HG03439 (cell line): Measurements from ENCODE around the gene RPL31.

Experiments
- ATAC-seq: cut with Tn5 transposase; IDR thresholded peaks from one replicate; pipeline ENCODE4 v1.9.1; 2021; ENCODE audit warnings: mild to moderate bottlenecking, moderate library complexity; ENCODE audit not compliant: unreplicated experiment

The RPL31 gene

DNA sequence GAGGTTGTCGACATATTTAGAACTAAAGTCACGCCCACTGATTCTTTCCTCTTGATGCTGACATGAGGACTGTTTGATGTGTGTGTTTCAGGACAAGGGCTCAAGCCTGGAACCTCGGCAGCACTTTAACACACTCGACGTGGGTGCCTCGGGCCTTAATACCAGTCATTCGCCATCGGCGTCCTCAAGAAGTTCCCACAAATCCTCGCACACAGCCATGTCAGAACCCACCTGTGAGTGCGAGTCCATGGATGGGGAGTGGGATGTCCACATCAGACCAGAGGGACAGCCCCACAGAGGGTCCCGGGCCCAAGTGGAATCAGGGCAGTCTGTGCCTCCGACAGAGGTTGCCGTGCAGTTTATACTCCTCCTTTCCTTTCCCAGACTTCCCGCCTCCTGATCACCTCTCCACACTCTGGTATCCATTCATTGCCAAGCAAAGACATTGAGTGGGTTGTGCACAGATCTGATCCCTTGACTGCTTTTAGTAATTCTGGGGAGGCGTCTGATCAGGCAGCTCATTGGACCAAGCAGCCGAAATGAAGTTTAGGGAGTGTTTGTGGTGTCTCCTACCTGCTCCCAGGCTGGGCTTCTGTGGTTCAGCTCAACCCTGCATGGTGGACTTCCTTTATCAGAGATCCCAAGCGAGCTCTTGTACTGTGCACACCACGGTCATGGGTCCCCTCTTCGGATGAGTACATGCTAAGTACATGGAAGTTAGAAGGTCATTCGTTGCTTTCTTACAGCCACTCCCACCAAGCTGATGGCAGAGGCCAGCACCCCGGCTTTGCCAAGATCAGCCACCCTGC, 27.2 kb upstream of the RPL31 start:
- no peak for ATAC-seq

DNA sequence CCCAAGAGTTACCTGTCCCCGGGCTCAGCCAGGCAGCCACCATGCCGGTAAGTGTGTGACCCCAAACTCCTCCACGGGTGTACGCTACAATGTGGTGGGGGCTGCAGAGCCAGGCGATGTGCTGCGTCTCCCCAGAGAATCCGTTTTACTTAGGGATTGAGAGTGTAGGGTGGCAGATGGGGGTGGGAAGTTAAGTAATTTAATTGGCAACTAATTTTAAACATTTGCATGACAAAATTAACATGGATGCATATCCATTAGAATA, 26.6 kb upstream of the RPL31 start:
- ATAC-seq = no peak

DNA sequence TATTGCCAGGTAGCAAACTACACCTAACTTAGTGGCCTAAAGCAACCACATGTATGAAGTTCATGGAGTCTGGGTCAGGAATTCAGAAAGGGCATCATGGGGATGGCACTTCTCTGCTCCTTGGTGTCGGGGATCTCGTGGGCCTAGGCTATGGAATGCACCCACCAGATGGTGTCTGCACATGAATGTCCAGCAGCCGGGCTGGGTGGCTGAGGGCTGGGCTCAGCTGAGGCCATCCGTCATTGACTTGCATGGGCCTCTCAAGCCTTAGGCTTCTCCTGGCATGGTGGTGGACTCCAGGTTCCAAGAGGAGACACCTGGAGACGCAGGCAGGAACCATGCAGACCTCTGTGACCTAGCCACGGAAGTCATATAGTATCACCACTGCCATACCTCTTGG, 26.0 kb upstream of the RPL31 start:
- no peak for ATAC-seq

DNA sequence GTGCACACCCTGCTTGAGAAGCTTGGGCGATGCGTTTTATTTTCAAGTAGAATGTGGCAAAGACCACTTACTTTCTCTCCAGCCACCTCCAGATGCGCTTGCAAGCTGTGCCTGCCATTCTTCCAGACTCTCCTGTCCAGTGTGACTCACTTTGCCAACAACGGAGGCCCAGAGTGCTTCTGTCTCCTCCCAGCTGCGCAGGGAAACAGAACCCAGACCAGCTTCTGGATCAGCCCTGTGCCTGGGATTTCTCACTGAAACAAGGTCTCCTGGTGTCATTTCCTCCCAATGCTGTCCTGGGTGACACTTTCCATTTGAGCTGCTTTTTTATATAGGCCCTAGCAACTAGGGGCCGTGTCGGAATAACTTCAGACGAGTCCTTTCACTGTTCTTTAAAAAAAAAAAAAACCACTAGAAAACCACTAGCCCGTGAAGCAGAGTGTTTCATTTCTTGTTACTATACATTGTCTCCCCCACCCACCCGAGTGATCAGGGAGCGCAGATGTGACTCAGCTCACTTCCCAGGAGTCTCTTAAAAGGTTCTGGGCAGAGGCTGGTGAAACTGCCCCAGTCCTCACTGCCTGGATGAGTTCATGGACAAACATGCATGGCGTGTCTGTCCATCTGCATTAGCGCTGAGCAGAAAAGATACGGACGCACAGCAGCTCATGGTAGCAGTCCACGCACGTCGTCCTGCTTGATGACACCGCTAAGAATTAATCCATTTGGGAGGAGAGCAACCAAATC, 25.3 kb upstream of the RPL31 start:
- ATAC-seq = no peak

DNA sequence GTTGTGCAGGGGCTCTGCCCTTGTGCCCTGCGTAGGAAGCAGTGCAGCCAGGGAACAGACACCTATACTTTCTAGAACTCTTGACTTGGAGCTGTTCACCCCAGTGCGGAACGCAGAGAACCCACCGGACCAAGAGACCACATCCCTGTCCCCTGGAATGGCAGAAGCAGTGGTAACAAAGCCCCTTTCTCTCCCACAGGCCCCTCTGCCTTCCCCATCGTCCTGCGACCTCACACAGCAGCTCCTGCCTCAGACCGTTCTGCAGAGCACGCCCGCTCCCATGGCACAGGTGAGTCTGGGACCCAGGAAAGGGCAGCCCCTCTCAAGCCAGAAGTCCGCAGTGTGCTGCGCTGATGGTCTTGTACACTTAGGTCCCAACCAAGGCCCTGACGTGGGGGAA, 24.6 kb upstream of the RPL31 start:
- no peak for ATAC-seq

DNA sequence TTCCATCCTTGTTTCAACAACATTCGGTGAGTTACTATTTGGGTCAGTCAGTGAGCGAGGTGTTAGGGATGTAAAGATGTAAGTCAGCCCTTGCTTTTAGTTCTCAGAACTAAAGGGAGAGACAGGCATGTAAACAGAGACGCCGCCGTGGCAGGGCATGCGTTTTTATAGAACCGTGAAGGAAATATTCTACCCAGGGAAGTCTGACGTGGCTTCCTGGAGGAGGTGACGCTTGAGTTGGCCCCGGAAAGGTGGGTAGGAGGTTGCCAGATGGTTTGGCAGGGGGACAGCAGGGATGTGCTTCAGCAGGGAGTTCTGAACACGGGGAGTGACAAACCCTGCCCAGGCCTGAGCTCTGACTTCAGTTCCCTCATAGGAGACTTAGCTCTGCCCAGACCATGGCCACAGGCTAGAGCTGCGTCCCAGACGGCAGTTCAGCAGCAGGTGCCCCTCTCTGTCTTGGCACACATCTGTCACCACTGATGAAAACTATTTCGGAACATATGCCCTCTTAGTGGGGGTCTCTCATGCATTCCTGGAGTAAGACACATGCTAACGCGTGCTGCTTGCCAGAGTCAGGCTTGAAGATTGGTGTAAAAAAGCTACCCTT, 23.4 kb upstream of the RPL31 start:
- ATAC-seq = no peak

DNA sequence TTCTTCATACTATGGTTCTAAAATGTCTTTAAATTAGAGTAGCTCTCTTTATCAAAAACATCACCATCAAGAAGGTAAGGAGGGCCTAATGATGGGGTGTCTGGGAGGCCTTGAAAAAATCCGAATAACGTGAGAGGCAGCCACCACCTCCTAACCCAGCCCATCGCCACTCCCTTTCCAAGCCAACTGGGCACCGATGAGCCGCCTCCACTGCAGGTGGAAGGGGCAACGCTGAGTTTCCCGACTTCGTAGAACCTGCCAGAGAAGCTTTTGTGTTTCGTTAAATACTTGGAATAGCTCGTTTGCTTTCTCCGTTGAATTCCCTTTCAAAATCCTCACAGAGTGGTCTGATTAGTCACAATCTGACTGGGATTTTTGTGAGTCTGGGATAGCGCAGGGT, 22.0 kb upstream of the RPL31 start:
- ATAC-seq = no peak

DNA sequence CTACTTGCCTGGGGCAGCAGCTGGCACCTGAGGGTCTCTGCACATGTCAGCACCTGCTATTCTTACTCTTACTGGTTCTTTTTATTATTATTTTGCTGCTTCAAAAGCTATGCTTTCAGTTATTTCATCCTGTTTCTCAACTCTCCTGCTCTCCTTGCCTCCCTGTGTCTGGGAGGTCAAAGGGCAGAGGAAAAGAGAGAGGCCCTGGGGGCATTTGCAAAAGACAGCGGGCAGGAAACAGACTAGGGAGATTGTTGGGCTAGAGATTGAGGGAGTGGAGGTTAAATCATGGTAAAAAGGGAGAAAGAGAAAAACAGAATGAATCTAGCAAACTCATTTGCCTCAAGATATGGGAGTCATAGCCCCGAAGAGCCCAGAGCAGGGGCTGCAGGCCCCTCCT, 21.1 kb upstream of the RPL31 start:
- no peak for ATAC-seq

DNA sequence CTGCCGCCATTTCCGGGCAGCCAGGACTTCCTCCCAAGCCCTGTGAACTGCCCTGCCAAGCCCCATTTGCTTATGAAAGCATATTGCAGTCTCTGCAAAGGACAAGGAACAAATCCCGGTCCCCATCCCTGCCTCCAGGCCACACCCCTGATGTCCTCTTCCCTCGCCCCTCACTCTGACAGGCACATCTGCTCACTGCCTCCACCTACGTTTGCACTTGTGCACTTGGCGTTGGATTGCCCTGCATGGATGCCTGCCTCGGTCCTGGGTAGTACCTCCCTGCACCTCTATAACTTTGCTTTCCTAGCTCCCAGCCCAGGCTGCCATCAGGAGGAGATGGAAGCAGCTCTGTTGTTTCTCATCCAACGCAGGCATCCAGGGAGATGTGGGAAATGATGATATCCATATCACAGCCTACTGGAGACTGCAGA, 19.6 kb upstream of the RPL31 start:
- ATAC-seq = no peak

DNA sequence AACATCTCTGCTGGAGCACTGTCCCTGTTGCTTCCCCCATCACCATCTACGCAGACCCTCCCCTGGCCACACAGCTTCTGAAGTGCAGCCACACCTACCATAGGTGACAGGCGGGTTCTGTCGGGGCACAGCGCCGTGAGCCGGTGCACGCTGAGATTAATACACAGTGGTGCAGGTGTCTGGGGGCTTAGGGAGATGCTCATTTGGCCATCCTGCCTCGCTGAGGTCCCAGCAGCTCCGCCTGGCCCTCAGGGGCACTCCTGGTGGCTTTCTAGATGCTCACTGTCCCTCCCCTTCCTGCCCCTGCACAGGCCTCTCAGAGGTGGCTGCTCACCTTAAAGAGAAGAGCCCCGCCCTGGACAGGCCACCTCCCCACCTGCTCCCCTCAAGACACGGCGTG, 18.9 kb upstream of the RPL31 start:
- no peak for ATAC-seq

DNA sequence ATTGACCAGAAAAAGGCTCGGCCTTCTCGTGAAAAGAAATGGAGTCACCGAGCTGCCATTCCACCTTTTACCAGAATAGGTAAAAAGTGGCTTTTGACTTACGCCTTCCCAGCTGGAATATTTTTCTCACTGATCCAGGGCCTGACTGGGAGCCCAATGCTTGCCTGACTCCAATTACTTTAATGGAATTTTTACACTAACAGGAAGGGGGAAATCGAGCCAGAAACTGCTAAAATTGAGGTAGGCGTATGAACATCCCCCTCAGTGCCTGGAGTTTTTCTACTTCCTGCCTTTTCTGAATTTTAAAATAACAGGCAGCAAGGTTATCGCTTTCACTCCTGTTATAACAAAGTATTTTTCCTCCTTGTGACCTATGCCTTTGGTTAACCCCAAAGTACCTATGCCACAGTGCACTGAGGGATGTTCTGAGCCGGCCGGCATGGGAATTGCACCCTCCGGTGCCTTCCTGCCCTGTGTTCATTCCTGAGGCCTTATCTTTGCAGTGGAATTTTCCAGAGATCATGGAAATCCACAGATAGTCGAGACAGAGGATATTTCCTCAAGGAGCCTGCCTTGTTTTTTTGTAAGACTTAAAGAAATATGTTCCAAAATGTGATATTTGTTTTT, 18.3 kb upstream of the RPL31 start:
- ATAC-seq = no peak

DNA sequence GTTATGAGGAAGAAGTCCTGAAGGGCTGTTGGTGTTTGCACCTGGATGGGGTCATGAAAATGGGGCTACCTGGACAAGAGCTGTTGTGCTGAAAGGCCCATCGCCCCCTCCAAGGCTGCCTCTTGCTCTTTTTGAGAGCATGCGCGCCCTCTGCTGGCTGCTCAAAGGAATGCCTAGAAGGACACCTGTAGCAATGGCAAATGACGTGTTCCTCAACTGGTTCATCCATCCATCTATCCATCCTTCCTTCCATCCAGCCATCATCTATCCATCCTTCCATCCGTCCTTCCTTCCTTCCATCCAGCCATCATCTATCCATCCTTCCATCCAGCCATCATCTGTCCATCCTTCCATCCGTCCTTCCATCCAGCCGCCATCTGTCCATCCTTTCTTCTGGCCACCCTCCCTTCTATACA, 17.2 kb upstream of the RPL31 start:
- no peak for ATAC-seq

DNA sequence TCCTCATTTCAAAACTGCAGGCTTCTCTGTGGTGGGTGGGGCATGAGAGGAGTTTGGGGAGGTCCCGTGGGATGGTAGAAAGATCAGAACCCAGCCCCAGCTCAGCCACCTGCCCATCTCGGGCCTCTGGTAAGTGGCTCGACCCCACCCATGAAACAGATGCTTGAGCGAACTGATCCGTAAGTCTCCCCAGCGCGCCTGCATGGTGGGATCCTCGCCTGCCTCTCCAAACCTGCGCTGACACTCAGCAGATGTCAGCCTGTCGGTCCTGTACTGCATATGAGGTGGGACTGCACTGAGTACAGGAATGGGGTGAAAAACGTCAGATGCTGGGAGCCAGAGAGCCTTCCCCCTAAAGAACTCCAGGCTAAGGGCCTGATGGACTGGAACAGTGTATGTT, 15.9 kb upstream of the RPL31 start:
- ATAC-seq = no peak

DNA sequence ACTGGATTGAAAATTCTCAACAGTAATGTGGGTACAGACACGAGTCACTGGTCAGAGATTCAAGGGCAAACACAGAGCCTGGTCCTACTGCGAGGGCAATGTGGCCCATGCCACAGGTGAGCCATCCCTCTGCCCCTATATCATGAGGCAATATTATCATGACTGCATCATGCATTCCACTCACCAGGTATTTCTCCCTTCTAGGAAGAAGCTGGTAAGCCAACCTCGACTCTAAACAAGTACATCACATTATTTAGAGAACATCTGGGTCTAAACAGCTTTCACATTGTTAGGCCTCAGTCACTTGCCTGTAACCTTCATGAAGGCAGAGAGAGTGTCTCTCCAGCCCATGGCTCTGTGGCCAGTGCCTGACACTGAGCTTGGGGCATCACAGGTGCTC, 14.6 kb upstream of the RPL31 start:
- no peak for ATAC-seq

DNA sequence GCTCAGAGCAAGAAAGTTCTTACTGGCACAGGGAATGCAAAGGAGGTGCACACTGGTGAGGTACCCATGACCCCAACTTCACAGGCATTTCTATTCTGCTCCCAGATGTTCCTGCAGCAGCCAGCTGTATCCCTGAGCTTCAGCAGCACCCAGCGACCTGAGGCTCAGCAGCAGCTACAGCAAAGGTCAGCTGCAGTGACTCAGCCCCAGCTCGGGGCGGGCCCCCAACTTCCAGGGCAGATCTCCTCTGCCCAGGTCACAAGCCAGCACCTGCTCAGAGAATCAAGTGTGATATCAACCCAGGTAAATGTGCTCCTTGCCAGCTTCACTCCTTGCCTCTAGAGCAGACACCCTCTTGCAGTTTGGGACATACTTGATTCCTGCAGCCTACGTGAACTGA, 14.1 kb upstream of the RPL31 start:
- no peak for ATAC-seq

DNA sequence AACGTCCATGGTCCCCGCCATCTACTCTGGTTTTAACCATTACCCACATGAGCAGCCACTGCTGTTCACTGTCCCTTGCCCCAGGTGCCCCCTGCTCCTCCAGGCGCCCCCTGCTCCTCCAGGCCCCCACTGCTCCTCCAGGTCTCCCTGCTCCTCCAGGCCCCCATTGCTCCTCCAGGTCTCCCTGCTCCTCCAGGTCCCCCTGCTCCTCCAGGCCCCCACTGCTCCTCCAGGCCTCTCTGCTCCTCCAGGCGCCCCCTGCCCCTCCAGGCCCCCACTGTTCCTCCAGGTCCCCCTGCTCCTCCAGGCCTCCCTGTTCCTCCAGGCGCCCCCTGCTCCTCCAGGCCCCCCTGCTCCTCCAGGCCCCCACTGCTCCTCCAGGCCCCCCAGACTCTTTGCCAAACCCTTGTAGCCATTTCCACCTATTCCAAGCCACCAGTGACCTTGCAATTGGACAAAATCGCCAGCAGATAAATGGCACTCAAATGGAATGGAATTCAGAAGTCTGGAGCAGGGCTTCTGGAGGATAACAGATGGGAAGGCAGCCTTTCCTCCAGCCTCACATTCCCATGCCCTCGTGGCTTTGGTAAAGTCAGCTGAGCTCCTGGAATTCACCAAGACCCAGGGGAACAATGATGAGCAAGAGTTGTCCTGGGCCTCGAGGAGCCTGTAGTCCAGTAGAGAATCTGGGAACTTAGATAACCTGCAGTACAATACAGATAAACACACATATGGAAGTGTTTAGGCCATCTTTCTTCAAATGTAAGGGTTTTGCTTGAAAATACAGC, 13.3 kb upstream of the RPL31 start:
- ATAC-seq = no peak

DNA sequence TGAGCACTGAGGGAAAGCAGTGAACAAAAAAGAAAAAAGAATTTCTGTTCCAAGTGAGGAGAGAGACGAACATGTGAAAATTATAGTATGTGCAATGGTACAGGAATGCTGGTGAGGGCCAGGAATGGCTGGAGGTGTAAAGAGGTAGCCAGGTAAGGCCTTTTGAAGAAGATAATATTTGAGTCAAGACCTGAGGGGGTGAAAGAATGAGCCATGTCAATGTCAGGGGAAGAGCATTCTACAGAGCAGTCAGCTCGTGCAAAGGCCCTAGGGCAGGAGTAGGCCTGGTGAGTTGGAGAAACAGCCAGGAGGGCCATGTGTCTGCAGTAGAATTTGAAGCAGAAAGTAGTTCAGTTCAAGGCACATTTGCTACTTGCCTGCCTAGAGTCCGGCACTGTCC, 12.4 kb upstream of the RPL31 start:
- ATAC-seq = no peak

DNA sequence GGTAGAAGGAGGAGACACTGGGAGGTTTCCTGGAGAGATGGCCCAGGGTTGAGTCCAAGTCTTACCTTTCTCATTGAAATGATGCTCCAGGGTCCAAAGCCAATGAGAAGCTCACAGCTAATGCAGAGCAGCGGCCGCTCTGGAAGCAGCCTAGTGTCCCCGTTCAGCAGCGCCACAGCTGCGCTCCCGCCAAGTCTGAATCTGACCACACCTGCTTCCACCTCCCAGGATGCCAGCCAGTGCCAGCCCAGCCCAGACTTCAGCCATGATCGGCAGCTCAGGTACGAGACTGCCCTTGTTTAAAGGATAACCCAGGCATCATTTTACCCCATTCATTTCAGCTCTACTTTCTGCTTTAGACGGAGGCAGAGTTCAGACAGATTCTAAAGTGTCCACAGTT, 11.9 kb upstream of the RPL31 start:
- no peak for ATAC-seq

DNA sequence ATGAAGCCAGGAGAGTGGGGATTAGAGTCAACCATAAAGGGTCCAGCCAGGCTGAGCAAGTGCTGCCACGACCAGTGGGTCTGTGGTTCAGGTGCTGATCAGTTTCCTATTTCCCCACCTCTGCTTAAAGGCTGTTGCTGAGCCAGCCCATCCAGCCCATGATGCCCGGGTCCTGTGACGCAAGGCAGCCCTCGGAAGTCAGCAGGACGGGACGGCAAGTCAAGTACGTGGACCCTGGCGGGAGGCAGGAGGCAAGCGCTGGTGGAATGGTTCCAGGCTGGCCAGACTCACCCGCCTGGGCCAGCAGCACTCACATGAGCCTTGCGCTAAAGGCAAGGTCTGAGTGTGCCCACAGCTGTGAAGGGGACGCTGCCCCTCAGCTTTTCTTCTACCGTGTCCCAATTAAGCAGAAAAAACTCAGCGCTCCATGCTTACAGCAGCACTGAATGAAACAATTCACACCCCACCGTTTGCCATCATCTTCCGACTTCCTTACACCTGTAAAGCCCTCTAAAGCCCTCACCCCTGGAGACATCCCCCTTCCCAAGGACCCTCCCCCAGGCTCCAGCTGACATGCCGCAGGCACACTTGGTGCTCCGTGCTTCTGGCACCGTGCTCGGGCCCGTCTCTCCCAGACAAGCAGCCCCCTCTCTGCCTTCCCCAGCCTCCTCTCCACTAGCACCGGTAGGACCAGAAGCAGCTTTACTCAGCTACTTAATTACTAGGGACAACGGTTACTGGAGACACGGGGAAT, 11.3 kb upstream of the RPL31 start:
- no peak for ATAC-seq

DNA sequence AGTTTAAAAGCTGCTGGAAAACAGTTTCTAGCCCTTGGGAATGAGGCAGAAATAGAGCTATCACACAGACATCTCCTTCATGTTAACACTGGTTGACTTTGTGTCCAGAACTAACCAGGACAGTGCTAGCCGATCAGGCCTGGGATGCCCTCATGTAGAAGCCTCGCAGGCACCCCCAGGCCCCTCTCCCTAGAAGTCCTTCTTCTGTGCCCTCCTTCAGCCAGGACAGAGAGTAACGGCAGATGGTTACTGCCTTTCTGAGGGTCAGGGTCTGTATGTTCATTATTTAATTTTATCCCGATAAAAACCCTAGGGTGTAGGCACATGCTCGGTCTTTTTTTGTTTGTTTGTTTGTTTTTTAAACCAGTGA, 10.7 kb upstream of the RPL31 start:
- no peak for ATAC-seq
